Rectal smooth muscle tissue (tissue), 1 donor: ENCODE data around the gene CHTOP.
A peak's percentile ranks its signal among the peaks of the same experiment; 100 is the strongest.

Experiments used
- H3K27ac ChIP-seq: one replicate; pipeline ENCODE4 v1.7.0; 2013; ENCODE audit warnings: low read depth, low read length, inconsistent platforms
- H3K27me3 ChIP-seq: one replicate; pipeline ENCODE4 v1.7.0; 2013; ENCODE audit warnings: low read length; ENCODE audit not compliant: control insufficient read depth, insufficient read depth
- H3K36me3 ChIP-seq: one replicate; pipeline ENCODE4 v1.7.0; 2013; ENCODE audit warnings: low read length; ENCODE audit not compliant: control insufficient read depth, insufficient read depth
- H3K4me1 ChIP-seq: one replicate; pipeline ENCODE4 v1.7.0; 2013; ENCODE audit warnings: low read length; ENCODE audit not compliant: control insufficient read depth, insufficient read depth
- H3K4me3 ChIP-seq: one replicate; pipeline ENCODE4 v1.7.0; 2013; ENCODE audit warnings: low read length
- H3K9ac ChIP-seq: one replicate; pipeline ENCODE4 v1.7.0; 2013; ENCODE audit warnings: low read length

CHTOP gene

DNA sequence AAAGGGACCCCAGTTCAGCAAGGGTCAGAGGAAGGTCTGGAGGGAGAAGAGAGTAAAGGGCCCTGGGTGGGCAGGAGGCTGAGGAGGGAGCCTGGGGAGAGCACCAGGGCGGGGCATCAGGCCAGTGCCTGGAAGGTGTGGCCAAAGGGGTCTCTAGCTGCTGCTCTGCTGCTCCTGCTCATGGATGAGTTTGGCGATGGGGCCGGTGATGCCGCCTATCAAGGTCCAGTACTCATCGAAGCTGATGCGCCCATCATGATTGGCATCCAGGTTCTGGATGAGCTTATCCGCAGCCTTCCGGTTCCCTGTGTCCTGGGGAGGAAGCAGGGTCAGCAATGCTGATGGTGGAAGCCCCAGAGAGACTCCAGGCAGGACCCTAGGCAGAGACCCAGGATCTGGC, 26.5 kb upstream of the CHTOP start:
- Histone ChIP-seq H3K9ac (no peak overlapping the region), H3K36me3 (peaks cover 4% of the 10 kb centered on the region), H3K27ac (no peak overlapping the region), H3K27me3 (no peaks in the 10 kb centered on the region), H3K4me1 (peaks cover 16% of the 10 kb centered on the region), H3K4me3 (no peak overlapping the region)

GRCh38 chr1:153608089-153608682, 25.7 kb upstream of the CHTOP start:
- Histone ChIP-seq H3K9ac (no peak overlapping the region), H3K27me3 (no peaks in the 10 kb centered on the region), H3K36me3 (peaks cover 4% of the 10 kb centered on the region), H3K27ac (peak overlapping the region; percentile 61), H3K4me3 (peak overlapping the region; percentile 57), H3K4me1 (peaks cover 16% of the 10 kb centered on the region)

- Histone ChIP-seq H3K9ac (peak overlapping the region; percentile 45), H3K4me1 (peaks cover 18% of the 10 kb centered on the region)
Observed at GRCh38 chr1:153608742-153609584, 24.9 kb upstream of the CHTOP start.

DNA sequence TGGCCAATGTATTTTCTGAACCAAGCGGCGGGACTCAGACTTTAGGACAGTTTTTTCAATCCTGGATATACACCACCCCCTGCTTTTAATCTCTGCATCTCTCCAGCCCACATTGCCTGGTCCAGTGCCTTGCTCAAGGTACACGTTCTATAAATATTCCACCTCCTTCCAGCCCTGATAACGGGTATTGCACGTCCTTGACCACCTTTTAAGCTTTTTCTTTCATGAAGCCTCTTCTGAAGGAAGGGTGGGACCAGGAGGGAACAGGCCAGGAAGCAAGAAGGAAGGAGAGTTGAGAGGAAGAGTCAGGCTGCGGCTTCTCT, 24.3 kb upstream of the CHTOP start:
- H3K9ac ChIP-seq: no peak overlapping the region
- H3K4me3 ChIP-seq: peak overlapping the region; percentile 57
- H3K27ac ChIP-seq: peak overlapping the region; percentile 61
- H3K27me3 ChIP-seq: no peaks in the 10 kb centered on the region
- H3K4me1 ChIP-seq: peaks cover 18% of the 10 kb centered on the region
- H3K36me3 ChIP-seq: peaks cover 4% of the 10 kb centered on the region

More at GRCh38 chr1:153608742-153609584, 24.9 kb upstream of the CHTOP start:
- Histone ChIP-seq H3K27me3 (no peaks in the 10 kb centered on the region), H3K4me3 (peak overlapping the region; percentile 57), H3K36me3 (peaks cover 4% of the 10 kb centered on the region), H3K27ac (peak overlapping the region; percentile 61)

DNA sequence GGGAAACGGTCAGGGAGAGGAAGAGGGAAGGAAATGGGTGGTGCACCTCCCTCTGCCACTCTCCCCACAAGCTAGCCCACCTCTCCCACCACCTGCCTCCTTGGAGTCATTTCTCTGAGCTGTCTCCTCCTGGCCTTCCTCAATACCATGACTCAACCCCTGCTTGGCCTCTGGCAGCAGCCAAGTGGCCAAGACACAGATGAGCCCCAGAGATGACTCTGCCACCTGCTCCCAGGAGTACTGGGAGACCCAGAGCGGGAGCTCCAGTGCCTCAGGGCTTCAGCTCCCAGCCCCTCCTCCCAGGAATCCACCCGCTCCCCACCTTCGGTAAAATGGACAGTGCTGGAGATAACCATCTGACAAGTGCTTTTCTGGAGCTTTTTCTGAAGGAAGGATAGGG, 23.5 kb upstream of the CHTOP start:
- peak overlapping the region; percentile 19 for H3K4me3 ChIP-seq
- peaks cover 4% of the 10 kb centered on the region for H3K36me3 ChIP-seq
- H3K9ac ChIP-seq: no peak overlapping the region
- peak overlapping the region; percentile 61 for H3K27ac ChIP-seq
- peaks cover 18% of the 10 kb centered on the region for H3K4me1 ChIP-seq
- H3K27me3 ChIP-seq: no peaks in the 10 kb centered on the region

DNA sequence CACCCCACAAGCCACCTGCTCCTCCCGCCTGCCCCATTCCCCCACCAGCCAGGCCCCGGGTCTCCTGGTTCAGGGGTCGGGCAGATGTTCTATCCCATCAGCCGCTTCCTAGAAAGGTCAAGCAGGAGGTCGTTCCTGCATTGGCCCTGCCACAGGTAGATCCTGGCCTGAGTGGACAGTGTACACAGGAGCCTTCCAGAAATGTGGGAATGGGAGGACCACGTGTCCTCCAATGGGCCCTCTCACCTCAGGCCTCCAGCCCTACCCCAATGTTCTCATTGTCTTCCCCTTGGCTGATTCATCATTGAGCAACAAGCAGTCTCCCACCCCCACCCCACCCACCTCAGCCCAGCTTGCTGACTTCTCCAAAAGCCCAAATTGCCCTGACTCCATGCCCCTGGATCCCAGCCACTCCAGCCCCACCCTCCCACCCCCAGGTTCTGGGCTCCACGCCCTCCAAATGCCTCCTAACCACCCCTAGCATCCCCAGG, 23.0 kb upstream of the CHTOP start:
- H3K4me3 ChIP-seq: no peak overlapping the region
- peaks cover 18% of the 10 kb centered on the region for H3K4me1 ChIP-seq
- peaks cover 4% of the 10 kb centered on the region for H3K36me3 ChIP-seq
- H3K9ac ChIP-seq: no peak overlapping the region
- H3K27me3 ChIP-seq: no peaks in the 10 kb centered on the region
- H3K27ac ChIP-seq: no peak overlapping the region

DNA sequence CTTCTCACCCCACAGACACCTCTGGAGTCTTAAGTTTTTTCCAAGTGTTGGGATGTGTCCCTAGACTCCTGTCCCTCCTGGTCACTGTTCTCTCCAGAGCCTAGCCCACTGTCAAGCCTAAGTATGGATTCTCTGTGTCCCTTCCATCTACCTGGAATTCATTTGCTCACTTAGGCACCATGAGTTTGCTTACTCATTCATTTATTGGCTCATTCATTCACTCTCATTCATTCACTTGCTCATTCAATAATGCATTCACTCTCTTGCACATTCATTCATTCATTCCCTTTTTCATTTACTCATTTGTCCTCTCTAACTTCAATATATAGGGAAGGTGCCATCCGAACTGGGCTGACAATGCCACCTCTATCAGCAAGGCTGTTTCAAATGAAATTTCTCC, 22.5 kb upstream of the CHTOP start:
- peak overlapping the region; percentile 10 for H3K9ac ChIP-seq
- peaks cover 18% of the 10 kb centered on the region for H3K4me1 ChIP-seq
- peak overlapping the region; percentile 87 for H3K4me3 ChIP-seq

DNA sequence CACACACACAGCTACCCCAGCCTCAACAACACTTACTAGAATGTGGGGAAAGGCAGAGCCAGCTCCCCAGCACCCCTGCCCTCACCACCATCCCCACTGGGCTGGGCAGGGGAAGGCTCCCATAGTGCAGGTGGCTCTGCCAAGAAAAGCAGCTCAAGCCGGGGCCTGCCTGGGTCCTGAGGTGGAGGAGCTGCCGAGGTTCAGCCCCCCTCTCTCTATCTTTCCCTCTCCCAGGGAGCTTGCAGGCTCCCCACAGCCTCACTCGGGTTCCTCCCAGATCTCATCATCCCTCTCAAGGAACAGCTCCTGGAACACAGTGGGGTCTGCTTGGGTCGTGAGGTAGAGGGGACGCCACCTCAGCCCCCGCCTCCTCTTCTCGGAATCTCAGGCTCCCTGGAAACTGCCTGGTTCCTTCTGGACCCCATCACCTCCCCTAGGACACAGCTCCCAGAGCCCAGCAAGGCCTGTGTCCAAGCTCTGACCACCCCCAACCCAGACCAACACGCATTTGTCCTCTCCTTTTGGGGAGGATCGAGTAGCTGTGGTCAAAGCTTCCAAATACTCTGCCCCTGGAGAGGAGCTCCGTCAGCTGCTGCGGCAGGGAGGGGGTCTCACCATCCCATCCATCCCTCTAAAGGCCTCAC, 21.6 kb upstream of the CHTOP start:
- peaks cover 18% of the 10 kb centered on the region for H3K4me1 ChIP-seq
- peak overlapping the region; percentile 82 for H3K27ac ChIP-seq
- H3K27me3 ChIP-seq: no peaks in the 10 kb centered on the region
- peak overlapping the region; percentile 64 for H3K9ac ChIP-seq
- no peaks in the 10 kb centered on the region for H3K36me3 ChIP-seq
- peak overlapping the region; percentile 87 for H3K4me3 ChIP-seq

More for the DNA sequence above, 22.5 kb upstream of the CHTOP start:
- H3K27me3 ChIP-seq: no peaks in the 10 kb centered on the region
- H3K27ac ChIP-seq: no peak overlapping the region
- H3K36me3 ChIP-seq: peaks cover 4% of the 10 kb centered on the region

DNA sequence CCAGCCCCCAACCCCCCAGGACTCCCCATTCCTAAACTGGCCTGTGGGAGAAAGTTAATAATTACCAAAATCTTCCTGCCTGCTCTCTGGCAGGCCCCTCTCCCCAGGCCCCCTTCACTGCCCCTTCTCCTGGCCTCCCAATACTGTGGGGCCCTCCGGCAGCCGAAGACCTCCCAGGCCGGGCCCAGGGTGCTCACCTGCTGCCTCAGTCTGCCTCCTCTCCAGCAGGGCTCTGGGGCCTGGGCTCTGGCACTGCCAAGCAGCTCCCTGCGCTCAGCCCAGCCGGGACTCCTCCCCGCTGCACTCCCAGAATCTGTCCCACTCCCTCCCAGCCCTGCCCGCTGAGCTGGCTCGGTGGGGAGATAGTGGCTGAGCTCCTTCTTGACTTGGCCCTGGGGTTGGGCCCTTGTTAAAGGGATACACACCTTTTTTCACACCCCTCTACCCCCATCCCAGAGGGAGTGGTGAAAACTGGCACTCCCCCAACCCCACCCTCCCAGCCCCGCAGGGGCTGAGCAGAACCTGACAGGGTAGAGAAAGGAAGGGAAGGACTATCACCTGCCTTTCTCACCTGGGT, 21.0 kb upstream of the CHTOP start, which contains the start of gene S100A16:
S100A16 (minus strand) TSS at position 383 of the 577 bp plus-strand sequence. CDS start 4,986 bp downstream, outside the sequence.
- Histone ChIP-seq H3K36me3 (no peaks in the 10 kb centered on the region), H3K4me1 (peaks cover 18% of the 10 kb centered on the region), H3K9ac (peak within 1 kb of the TSS; percentile 64), H3K27me3 (no peaks in the 10 kb centered on the region), H3K4me3 (peak within 1 kb of the TSS; percentile 87), H3K27ac (peak within 1 kb of the TSS; percentile 82)

GRCh38 chr1:153613406-153613805, 20.5 kb upstream of the CHTOP start:
- Histone ChIP-seq H3K9ac (no peak overlapping the region), H3K4me3 (peak overlapping the region; percentile 87), H3K36me3 (no peaks in the 10 kb centered on the region), H3K27ac (peak overlapping the region; percentile 82), H3K4me1 (peaks cover 18% of the 10 kb centered on the region), H3K27me3 (no peaks in the 10 kb centered on the region)

- Histone ChIP-seq H3K27me3 (no peaks in the 10 kb centered on the region), H3K4me3 (no peak overlapping the region), H3K9ac (no peak overlapping the region), H3K27ac (no peak overlapping the region), H3K36me3 (no peaks in the 10 kb centered on the region), H3K4me1 (peaks cover 14% of the 10 kb centered on the region)
Observed at GRCh38 chr1:153614189-153614900, 19.5 kb upstream of the CHTOP start.
